GM10248 (cell line): ENCODE measurements around the gene PLB1.

Experiments
- CTCF ChIA-PET: fragments of 300-600 bp; sonication (Branson Sonifier 250); formaldehyde crosslinking; extraction: SDS; loops from one replicate; lab custom pipeline; 2021; ENCODE audit warnings: antibody characterized with exemption; lab: Yijun Ruan, JAX
- POLR2A ChIA-PET: fragments of 350-650 bp; sonication (Branson Sonifier 250); formaldehyde crosslinking; extraction: SDS; loops from one replicate; lab custom pipeline; 2020; ENCODE audit warnings: antibody characterized with exemption; lab: Yijun Ruan, JAX
- DNase-seq: peaks from one replicate; pipeline ENCODE4 v3.0.0; 2012; ENCODE audit errors: extremely low spot score
- CTCF ChIP-seq: IDR thresholded peaks from 2 replicates; pipeline ENCODE4 v1.5.1; 2012; ENCODE audit warnings: mild to moderate bottlenecking, low read depth; ENCODE audit errors: extremely low read depth, missing control alignments, control extremely low read depth

Gene PLB1

DNA sequence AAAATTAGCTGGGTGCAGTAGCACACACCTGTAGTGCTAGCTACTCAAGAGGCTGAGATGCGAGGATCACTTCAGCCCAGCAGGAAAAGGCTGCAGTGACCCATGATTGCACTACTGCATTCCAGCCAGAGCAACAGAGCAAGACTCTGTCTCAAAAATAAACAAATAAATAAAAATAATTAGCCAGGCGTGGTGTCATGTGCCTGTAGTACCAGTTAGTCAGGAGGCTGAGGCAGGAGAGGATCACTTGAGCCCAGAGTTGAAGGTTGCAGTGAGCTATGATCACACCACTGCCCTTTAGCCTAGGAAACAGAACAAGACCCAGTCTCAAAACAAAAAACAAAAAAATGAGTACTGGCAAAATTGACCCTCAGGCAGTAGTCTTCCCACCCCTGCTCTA is 193.9 kb downstream of the PLB1 start:
- ChIA-PET CTCF (interaction anchor here (1.0 to 2.4 kb wide), 2 partner anchors 18 to 95 kb away, joined by 3 to 6 read pairs; no protein-coding TSS in a partner anchor), POLR2A (no interaction called here)

DNA sequence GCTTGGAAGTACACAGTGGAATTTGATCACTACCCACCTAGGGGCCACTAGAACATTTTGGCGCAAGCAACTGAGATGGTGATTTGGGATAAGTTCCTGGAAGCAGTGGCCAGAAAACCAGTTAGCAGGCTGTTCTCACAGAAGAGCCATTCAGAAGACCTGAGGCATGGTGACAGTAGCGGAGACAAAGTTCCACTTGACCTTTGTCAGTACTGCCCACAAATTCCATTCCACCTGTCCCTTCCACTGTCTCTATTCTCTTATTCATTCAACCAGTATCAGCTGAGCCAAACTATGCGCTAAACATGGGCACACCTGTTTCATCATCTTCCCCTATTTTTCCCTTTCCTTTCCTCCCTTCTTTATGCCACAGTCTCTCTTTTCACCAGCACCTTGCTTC is 196.6 kb downstream of the PLB1 start:
- DNase-seq: no peak
- TF ChIP-seq CTCF: no peak
- ChIA-PET CTCF (no interaction called here), POLR2A (no interaction called here)

More for the DNA sequence above, 193.9 kb downstream of the PLB1 start:
- no peak for DNase-seq
- TF ChIP-seq CTCF: no peak

- TF ChIP-seq CTCF: no peak
- ChIA-PET POLR2A (no interaction called here), CTCF (no interaction called here)
- no peak for DNase-seq
Measured at GRCh38 chr2:28693223-28693622, 197.4 kb downstream of the PLB1 start.
